Esophagus muscularis mucosa (tissue), 4 donors: ENCODE measurements around the gene SNAPC1. TPM values are rescaled to one million over a fixed set of nuclear protein-coding genes. Genes with fewer than 3 reads are reported as not detected.
A peak's percentile ranks its signal among the peaks of the same experiment; 100 is the strongest.

Experiments
- DNase-seq: peaks from one replicate; pipeline ENCODE4 v3.0.0-alpha.2; 2017; ENCODE audit errors: extremely low spot score
- H3K27ac ChIP-seq, 4 donors: fragments of 200-600 bp; sonication (generic); replicated peaks in 1 of 4; 1 replicate in 3 of 4; 2 replicates in 1 of 4; pipeline ENCODE4 v1.5.1; 2016 to 2019; ENCODE audit warnings: mild to moderate bottlenecking in 1 of 4
- H3K27me3 ChIP-seq, 4 donors: fragments of 200-600 bp; sonication (generic); one replicate each; pipeline versions ENCODE4 v1.5.1 to v1.6.0; 2016 to 2019
- H3K36me3 ChIP-seq, 4 donors: fragments of 200-600 bp; sonication (generic); one replicate each; pipeline ENCODE4 v1.5.1; 2016 to 2019
- H3K4me1 ChIP-seq, 4 donors: fragments of 200-600 bp; sonication (generic); one replicate each; pipeline ENCODE4 v1.5.1; 2016 to 2019
- H3K4me3 ChIP-seq, 4 donors: fragments of 200-600 bp; sonication (generic); 1 replicate in 2 of 4; 2 replicates in 2 of 4; pipeline ENCODE4 v1.5.1; 2016 to 2019; ENCODE audit warnings: mild to moderate bottlenecking in 4 of 4, moderate library complexity in 1 of 4
- H3K9me3 ChIP-seq, 4 donors: fragments of 200-600 bp; sonication (generic); 1 replicate in 3 of 4; 2 replicates in 1 of 4; pipeline ENCODE4 v1.5.1; 2016 to 2019
- EP300 ChIP-seq: sonication (generic); formaldehyde crosslinking; IDR thresholded peaks from one replicate; pipeline ENCODE4 v1.6.1; 2017; ENCODE audit warnings: antibody characterized with exemption
- POLR2A ChIP-seq: fragments of 450-650 bp; IDR thresholded peaks from one replicate; pipeline ENCODE4 v1.6.1; 2017; ENCODE audit warnings: antibody characterized with exemption, moderate library complexity, mild to moderate bottlenecking, low read depth
- POLR2AphosphoS5 ChIP-seq, 2 donors: sonication (generic); formaldehyde crosslinking; IDR thresholded peaks; one replicate each; pipeline ENCODE4 v1.6.1; 2017; ENCODE audit warnings: antibody characterized with exemption in 2 of 2
- WGBS: methylation state at CpG from one replicate; pipeline ENCODE4 v1.1.5; 2018; 5-methylcytosine and 5-hydroxymethylcytosine counted together
- intact Hi-C: fragments of 100-400 bp; cut with DNase I; formaldehyde crosslinking; loops from one replicate; pipeline ENCODE4 v1.15.1; 2023
- total RNA-seq, 4 donors: library from RNA; depleted of rRNA; stranded (reverse); fragments of >200 nt; gene quantifications; one replicate each; pipeline versions ENCODE4 v1.1.0 to v1.2.1, GENCODE V29; 2016
- TF ChIP-seq, protein P1 (sequence below), 3 experiments: fragments of 200-600 bp in 2 of 3; fragments of 450-650 bp in 1 of 3; sonication (generic) in 2 of 3; IDR thresholded peaks; one replicate each; pipeline ENCODE4 v1.5.1; 2017 to 2019; ENCODE audit warnings: antibody characterized with exemption in 3 of 3, mild to moderate bottlenecking in 2 of 3, moderate library complexity in 1 of 3

The SNAPC1 gene
- total RNA-seq, 4 donors from 2014 or later, result 4.7 to 8.0 (median 6.6) TPM

DNA sequence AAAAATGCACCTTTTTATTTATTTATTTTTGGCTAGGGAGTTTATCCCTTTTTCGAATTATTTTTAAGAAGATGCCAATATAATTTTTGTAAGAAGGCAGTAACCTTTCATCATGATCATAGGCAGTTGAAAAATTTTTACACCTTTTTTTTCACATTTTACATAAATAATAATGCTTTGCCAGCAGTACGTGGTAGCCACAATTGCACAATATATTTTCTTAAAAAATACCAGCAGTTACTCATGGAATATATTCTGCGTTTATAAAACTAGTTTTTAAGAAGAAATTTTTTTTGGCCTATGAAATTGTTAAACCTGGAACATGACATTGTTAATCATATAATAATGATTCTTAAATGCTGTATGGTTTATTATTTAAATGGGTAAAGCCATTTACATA lies 14.9 kb upstream of the SNAPC1 start:
- Histone ChIP-seq H3K27me3 (no peaks in the 10 kb centered on the region), H3K4me3 (no peak overlapping the region), H3K36me3 (peaks cover 1 to 52% (median 38%) of the 10 kb centered on the region in 4 donors), H3K27ac (peak overlapping the region in 1 of 4 donors; percentile 43), H3K9me3 (no peaks in the 10 kb centered on the region), H3K4me1 (peaks cover 5 to 39% (median 23%) of the 10 kb centered on the region in 4 donors)
- 74% methylated on average over 3 of the region's 3 CpGs for WGBS
- DNase-seq, result no peak
- TF ChIP-seq POLR2A (no peak), EP300 (no peak)
- intact Hi-C loops, result no loop called here

DNA sequence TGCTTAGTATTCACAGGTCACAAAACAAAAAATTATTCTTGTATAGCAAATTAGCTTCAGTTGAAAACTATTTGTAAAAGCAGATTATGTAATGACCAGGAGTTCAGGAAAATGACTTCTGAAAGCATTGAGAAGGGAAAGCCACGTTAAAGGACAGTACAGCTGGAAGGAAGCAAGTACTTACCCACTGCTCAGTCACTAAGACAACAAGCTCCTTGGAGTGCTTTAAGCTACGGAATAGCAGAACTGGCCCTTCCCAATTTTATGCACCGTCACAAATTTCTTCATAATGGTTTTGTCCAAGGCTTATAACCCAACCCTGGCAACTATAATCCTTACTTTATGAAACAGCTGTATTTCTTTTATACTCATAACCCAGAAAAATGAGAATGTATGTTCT lies 13.0 kb upstream of the SNAPC1 start:
- WGBS, result 59% methylated on average over 3 of the region's 3 CpGs
- intact Hi-C loops, result no loop called here

DNA sequence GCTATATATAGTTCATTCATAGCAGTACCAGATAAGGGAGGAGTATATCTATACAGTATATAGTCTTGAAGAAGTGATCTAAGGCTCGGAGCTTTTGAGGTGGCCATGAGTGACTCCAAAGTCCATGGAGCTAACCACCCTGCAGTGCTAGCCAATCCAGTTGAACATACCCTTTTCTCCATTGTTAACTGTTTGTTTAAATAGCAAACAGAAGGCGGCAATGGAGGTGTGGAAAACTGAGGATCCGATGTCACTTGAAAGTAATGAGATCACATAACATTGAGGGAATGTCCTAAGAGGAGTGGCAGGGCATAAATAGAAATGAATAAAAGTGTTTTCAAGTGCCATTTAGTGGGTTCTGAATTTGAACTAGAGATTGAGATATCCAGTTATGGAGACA lies 12.4 kb upstream of the SNAPC1 start:
- no peak for DNase-seq
- Histone ChIP-seq H3K4me3 (peak overlapping the region in 1 of 4 donors; percentile 67), H3K4me1 (peaks cover 8 to 39% (median 25%) of the 10 kb centered on the region in 4 donors), H3K27me3 (no peaks in the 10 kb centered on the region), H3K27ac (peak overlapping the region in 2 of 4 donors; percentile 87 to 89), H3K36me3 (peaks cover 0 to 34% (median 21%) of the 10 kb centered on the region in 4 donors), H3K9me3 (no peaks in the 10 kb centered on the region)
- WGBS, result 76% methylated on average over 3 of the region's 3 CpGs
- TF ChIP-seq POLR2AphosphoS5 (IDR thresholded peaks at IDR 0.05), result no peak
- TF ChIP-seq EP300, result no peak
- TF ChIP-seq, protein P1, sequence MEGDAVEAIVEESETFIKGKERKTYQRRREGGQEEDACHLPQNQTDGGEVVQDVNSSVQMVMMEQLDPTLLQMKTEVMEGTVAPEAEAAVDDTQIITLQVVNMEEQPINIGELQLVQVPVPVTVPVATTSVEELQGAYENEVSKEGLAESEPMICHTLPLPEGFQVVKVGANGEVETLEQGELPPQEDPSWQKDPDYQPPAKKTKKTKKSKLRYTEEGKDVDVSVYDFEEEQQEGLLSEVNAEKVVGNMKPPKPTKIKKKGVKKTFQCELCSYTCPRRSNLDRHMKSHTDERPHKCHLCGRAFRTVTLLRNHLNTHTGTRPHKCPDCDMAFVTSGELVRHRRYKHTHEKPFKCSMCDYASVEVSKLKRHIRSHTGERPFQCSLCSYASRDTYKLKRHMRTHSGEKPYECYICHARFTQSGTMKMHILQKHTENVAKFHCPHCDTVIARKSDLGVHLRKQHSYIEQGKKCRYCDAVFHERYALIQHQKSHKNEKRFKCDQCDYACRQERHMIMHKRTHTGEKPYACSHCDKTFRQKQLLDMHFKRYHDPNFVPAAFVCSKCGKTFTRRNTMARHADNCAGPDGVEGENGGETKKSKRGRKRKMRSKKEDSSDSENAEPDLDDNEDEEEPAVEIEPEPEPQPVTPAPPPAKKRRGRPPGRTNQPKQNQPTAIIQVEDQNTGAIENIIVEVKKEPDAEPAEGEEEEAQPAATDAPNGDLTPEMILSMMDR (IDR thresholded peaks at IDR 0.05), result no peak
- TF ChIP-seq POLR2A, result no peak
- intact Hi-C loops, result no loop called here

More for the DNA sequence above, 13.0 kb upstream of the SNAPC1 start:
- Histone ChIP-seq H3K27ac (no peak overlapping the region), H3K27me3 (no peaks in the 10 kb centered on the region), H3K4me1 (peaks cover 5 to 39% (median 23%) of the 10 kb centered on the region in 4 donors), H3K4me3 (no peak overlapping the region), H3K36me3 (peaks cover 0 to 37% (median 24%) of the 10 kb centered on the region in 4 donors), H3K9me3 (no peaks in the 10 kb centered on the region)
- TF ChIP-seq, protein P1 (IDR thresholded peaks at IDR 0.05), result no peak
- peak in 1 of 2 donors; percentile 27 for TF ChIP-seq POLR2AphosphoS5 (IDR thresholded peaks at IDR 0.05)
- DNase-seq, result no peak

DNA sequence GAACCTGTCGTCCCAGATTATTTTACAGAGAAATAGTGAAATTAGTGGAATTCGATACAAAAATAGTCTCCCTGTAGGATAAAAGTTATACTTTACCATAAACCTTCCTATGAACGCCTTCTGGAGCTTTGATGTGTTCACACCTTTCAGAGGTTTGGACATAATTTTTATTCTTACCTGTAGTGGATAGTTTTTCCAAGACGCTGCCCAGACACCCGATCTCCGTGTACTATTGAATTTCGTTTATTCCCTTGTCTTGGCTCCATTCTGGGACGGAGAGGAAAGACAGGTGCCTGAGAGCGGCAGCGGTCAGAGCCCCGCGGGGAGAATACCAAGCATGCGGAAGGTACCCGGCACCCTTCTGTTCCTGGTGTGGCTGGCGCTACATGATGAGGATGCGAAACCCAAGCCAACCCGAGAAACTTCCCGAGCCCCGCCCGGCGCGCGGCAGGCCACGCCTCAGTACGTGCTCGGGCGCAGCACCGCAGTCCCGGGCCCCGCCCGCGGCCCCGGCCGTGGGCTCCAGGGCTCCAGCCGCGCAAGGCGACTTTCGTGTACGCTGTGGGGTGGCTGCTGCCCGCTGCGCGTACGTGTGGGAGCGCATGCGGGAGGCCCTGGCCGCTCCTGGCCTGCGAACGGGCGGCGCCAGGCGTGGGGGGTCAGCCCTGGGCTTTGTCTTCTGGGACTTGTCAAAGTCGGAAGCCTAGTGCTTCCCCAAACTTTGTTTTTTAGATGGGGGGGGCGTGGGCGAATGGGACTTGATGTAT lies 11.3 kb upstream of the SNAPC1 start:
- TF ChIP-seq, protein P1 (IDR thresholded peaks at IDR 0.05), result no peak
- peak; percentile 87 to 89 for TF ChIP-seq POLR2AphosphoS5 (IDR thresholded peaks at IDR 0.05)
- no peak for TF ChIP-seq EP300
- peak; percentile 53 for TF ChIP-seq POLR2A
- H3K27me3 ChIP-seq, result no peaks in the 10 kb centered on the region
- peaks cover 0 to 24% (median 12%) of the 10 kb centered on the region in 4 donors for H3K36me3 ChIP-seq
- H3K4me3 ChIP-seq, result peak overlapping the region; percentile 67 to 71 (median 70)
- H3K27ac ChIP-seq, result peak overlapping the region; percentile 87 to 91 (median 90)
- DNase-seq, result peak; percentile 96
- 4% methylated on average over 21 of the region's 54 CpGs for WGBS
- H3K4me1 ChIP-seq, result peaks cover 8 to 39% (median 26%) of the 10 kb centered on the region in 4 donors
- no peaks in the 10 kb centered on the region for H3K9me3 ChIP-seq
- intact Hi-C loops, result no loop called here

DNA sequence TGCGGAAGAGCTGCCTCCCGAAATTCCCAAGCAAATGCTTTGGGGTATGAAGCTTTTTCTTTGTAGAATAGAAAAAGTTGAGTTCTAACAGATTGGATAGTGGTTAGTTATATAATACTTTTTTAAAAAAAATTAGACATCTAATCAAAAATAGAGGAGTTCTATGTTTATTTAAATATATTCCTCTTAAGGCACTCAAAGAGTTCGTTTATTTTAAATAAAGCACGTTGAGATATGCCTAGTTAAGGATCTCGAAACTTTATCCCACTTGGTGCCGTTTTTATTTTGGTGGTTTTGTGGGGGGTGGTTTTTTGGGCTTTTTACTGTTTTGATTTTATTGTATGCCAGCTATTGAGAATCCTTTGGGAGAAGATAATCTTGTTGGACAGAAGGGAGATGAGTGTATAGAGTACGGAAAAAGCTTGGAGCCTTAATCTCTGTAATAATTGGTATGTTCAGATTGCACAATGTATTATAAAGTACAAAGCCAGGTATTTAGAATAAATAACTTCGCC lies 10.7 kb upstream of the SNAPC1 start:
- TF ChIP-seq EP300, result no peak
- no peak for TF ChIP-seq POLR2A
- WGBS, result 30% methylated on average over 8 of the region's 8 CpGs
- peak overlapping the region; percentile 67 to 71 (median 70) for H3K4me3 ChIP-seq
- no peak for DNase-seq
- no peaks in the 10 kb centered on the region for H3K9me3 ChIP-seq
- H3K4me1 ChIP-seq, result peaks cover 8 to 39% (median 26%) of the 10 kb centered on the region in 4 donors
- peak overlapping the region; percentile 87 to 91 (median 90) for H3K27ac ChIP-seq
- intact Hi-C loops, result no loop called here
- peaks cover 0 to 18% (median 8%) of the 10 kb centered on the region in 4 donors for H3K36me3 ChIP-seq
- no peaks in the 10 kb centered on the region for H3K27me3 ChIP-seq
